ENCODE data around the gene FGF14.

DNA sequence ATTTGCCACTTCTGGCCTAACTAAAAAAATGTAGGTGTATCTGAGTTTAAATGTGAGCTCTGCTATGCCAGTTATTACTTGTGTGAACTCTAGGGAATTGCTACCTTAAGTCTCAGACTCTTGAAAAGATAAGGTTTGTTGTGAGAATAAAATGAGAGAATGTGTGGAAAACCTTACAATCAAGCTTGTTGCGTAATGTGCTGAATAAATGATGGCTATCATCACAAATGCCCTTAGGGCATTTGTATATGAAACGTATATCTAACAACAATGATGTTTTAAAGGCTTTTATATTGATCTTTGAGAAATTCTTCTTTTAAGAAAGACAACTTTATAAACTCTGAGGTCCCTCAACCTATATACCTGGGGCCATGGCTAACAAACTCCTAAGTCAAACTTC is 564.6 kb downstream of the FGF14 start:
- TF ChIP-seq, protein P1, sequence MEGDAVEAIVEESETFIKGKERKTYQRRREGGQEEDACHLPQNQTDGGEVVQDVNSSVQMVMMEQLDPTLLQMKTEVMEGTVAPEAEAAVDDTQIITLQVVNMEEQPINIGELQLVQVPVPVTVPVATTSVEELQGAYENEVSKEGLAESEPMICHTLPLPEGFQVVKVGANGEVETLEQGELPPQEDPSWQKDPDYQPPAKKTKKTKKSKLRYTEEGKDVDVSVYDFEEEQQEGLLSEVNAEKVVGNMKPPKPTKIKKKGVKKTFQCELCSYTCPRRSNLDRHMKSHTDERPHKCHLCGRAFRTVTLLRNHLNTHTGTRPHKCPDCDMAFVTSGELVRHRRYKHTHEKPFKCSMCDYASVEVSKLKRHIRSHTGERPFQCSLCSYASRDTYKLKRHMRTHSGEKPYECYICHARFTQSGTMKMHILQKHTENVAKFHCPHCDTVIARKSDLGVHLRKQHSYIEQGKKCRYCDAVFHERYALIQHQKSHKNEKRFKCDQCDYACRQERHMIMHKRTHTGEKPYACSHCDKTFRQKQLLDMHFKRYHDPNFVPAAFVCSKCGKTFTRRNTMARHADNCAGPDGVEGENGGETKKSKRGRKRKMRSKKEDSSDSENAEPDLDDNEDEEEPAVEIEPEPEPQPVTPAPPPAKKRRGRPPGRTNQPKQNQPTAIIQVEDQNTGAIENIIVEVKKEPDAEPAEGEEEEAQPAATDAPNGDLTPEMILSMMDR (IDR thresholded peaks at IDR 0.05; ENCODE audit: insufficient read depth, low read length, poor library complexity, severe bottlenecking) = no peak
- no peak for TF ChIP-seq EZH2phosphoT487 (conservative IDR thresholded peaks at IDR 0.05; ENCODE audit: low read length)
